HEK293T (cell line): ENCODE measurements around the gene AFG3L2.

Experiments
- BHLHE40 ChIP-seq: fragments of 450-650 bp; IDR thresholded peaks from 2 replicates; pipeline ENCODE4 v1.6.1; 2016; ENCODE audit warnings: mild to moderate bottlenecking, moderate library complexity, borderline replicate concordance
- ELF4 ChIP-seq: fragments of 450-650 bp; IDR thresholded peaks from 2 replicates; pipeline ENCODE4 v1.6.1; 2017; ENCODE audit warnings: antibody characterized with exemption
- FOXA1 ChIP-seq: fragments of 450-650 bp; IDR thresholded peaks from 2 replicates; pipeline ENCODE4 v1.6.1; 2016; ENCODE audit warnings: mild to moderate bottlenecking
- FOXM1 ChIP-seq: fragments of 450-650 bp; IDR thresholded peaks from 2 replicates; pipeline ENCODE4 v1.6.1; 2017; ENCODE audit warnings: mild to moderate bottlenecking, borderline replicate concordance
- HDGF ChIP-seq: fragments of 450-650 bp; IDR thresholded peaks from 2 replicates; pipeline ENCODE4 v1.6.1; 2017; ENCODE audit warnings: antibody characterized with exemption, borderline replicate concordance
- L3MBTL2 ChIP-seq: fragments of 450-650 bp; conservative IDR thresholded peaks from 2 replicates; pipeline ENCODE4 v1.6.1; 2016; ENCODE audit warnings: mild to moderate bottlenecking
- PKNOX1 ChIP-seq: fragments of 450-650 bp; IDR thresholded peaks from 2 replicates; pipeline ENCODE4 v1.6.1; 2016
- SP1 ChIP-seq: fragments of 450-650 bp; IDR thresholded peaks from 2 replicates; pipeline ENCODE4 v1.6.1; 2017
- TARDBP ChIP-seq: fragments of 450-650 bp; IDR thresholded peaks from 2 replicates; pipeline ENCODE4 v1.6.1; 2016

- no peak for TF ChIP-seq PKNOX1
- no peak for TF ChIP-seq ELF4
- TF ChIP-seq L3MBTL2: no peak
- TF ChIP-seq BHLHE40: no peak
- TF ChIP-seq SP1: no peak
- no peak for TF ChIP-seq HDGF
- TF ChIP-seq FOXA1: no peak
- no peak for TF ChIP-seq TARDBP
- TF ChIP-seq FOXM1: no peak
Observed at GRCh38 chr18:12423393-12423792, 46.4 kb upstream of the AFG3L2 start.
